SIG-M5 (cell line): ENCODE results near the gene TMIGD3.

Source experiments
- DNase-seq: peaks from one replicate; lab custom pipeline; 2025; lab: John Stamatoyannopoulos, UW

The TMIGD3 gene

DNA sequence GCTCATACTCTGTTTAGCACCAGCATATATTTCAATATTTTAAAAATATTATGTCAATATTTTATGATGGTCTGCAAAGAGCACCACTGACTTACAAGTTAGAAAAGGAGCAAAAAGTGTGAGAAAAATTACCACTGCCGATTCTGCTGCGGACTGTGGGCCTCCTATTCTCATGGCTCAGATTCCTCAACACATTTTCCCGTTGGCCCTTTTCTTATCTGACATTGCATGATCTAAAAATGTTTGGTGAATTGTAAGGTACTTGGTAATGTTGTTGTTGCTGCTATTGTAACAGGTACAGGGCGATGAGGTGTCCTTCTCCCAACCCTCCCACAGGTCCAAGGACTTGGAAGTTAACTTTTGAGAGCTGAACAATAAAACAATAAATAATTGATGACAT is 28.9 kb downstream of the TMIGD3 start:
- no peak for DNase-seq

DNA sequence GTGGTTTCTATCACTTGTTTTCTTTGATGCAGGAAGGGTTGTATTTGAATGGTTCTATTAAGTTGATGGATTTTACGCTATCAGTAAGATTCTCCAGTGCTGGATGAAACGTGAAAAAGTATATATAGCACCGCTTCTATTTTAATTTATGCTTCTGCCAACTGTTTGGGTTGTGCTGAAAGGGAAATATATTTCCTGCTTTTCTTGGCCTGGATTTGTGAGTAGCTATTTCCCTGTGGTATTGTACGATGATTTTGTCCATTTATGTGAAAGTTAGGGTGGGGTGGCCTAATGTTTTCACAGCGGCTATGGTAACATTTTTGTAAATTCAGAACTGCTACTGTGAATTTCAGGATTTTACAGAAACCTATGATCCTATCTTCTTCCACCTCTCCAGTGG is 29.3 kb downstream of the TMIGD3 start:
- DNase-seq = no peak

DNA sequence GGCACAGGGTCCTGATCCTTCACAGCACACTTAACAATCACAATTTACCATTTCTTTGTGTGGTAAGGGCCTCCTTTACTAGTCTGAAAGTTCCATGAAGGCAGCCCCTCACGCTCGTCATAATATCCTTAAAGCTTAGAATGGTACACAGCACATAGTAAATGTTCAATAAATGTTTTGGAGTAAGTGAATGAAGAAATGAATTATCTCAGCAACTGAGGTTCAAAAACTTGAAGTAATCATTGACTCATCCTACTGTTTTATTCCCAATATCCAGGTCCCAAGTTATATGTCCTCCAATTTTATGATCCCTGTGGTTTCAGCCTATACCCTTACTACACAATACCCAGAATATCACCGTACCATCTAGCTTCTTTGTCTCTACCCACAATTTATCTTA is 31.9 kb downstream of the TMIGD3 start:
- no peak for DNase-seq

GRCh38 chr1:111471012-111471411 is 32.4 kb downstream of the TMIGD3 start:
- peak; percentile 95 for DNase-seq

DNA sequence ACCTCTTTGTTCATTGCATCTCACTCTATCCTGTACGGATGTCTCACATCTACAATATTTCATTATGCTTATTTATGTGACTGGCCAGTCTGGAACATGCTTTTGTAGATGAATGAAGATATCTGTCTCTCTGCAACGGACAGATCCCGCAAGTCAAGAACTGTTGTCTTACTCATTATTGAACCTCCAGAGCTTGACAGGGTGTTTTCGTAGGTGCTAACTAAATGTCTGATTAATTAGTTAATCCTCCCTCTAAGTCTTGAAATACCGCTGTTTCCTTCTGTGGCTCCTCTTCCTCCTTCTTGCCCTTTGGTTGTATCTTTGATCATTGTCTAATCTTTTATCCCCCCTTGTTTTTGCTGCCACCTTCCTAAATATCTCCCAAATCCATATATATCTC is 32.8 kb downstream of the TMIGD3 start:
- no peak for DNase-seq

GRCh38 chr1:111469539-111469938 is 33.9 kb downstream of the TMIGD3 start:
- no peak for DNase-seq

- no peak for DNase-seq
Measured at GRCh38 chr1:111468717-111469100, 34.7 kb downstream of the TMIGD3 start.

DNA sequence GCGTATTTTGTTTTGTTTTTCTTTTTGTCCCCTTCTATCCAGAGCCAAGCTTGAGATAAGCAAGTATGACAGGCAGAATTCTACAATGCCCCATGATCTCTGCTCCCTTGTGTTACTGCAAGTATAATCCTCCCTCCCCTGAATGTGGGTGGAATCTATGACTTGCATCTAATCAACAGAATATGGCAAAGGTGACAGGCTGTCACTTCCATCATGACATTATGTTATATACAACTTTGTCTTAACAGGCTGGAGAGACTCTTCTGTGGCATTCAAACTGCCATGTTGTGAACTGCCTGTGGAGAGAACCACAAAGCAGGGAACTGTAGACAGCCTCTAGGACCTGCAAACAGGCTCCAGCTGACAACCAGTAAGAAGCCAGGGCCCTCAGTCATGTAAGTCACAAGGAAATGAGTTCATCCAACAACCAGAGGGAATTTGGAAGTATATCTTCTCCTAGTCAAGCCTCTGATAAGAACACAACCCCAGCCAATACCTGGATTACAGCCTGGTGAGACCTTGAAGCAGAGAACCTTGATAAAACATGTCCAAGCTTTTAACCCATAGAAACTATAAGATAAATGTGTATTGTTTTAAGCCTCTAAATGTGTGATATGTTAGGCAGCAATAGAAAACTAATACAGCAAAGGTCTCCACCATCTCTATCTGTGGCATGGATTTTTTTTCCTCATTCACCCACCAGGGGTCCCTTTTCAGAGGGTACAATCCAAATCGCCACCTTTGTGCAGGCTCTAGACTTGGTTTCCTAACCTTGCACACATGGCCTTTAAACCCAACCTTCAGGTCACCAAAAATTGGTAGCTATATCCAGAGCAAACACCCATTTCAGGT is 35.3 kb downstream of the TMIGD3 start:
- DNase-seq = no peak

GRCh38 chr1:111466480-111466879 is 37.0 kb downstream of the TMIGD3 start:
- DNase-seq = no peak

- DNase-seq = no peak
Measured at GRCh38 chr1:111465754-111466153, 37.7 kb downstream of the TMIGD3 start.

DNA sequence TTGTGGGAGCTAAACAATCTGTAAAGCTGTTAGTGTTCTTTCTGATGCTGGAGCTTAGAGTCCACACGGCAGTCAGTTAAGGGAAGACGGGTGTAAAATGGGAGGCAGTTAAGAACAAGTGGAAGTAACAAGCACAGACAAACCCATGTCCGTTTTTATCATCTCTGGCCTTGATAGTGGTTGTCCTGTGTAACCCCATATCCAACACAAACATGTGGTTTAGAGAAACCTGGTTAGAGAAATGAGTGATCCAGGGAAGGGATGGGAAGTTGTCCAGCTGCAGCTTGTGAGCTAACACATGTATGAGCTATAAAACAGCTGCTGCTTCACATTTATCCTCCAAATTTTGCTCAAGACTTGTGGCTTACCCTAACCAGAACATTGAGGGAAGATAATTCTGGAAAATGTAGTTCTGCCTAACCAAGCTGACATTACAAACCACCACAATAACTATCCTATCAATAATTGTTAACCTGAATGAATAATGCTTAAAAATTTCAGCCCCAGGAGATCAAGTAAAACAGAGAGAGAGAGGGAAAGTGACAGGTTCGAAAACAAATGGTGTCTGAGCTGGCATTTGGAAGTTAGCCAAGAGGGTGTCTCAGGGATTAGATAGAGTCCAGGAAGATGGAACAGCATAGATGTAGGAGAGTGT is 40.3 kb downstream of the TMIGD3 start:
- no peak for DNase-seq

- no peak for DNase-seq
Measured at GRCh38 chr1:111462370-111463028, 40.9 kb downstream of the TMIGD3 start.

- DNase-seq = no peak
Measured at GRCh38 chr1:111461765-111462164, 41.7 kb downstream of the TMIGD3 start.

DNA sequence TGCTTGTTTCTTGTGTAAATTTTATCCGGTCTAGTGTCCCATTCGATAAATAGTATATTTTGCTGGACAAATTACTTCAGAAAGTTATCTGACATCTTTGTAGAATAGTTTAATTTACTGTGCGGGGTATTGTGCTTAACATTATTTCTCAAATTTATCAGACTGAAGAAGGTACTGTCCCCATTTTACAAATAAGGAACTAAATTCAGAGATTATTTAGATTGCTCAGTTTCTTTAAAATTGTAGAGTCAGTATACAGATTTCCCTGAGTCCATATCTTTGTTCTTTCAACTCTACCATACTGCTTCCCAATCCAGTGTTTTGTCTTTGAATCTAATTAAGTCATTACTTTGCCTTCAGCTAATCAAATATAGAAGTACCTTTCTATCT is 47.8 kb downstream of the TMIGD3 start:
- no peak for DNase-seq

GRCh38 chr1:111454859-111455641 is 48.4 kb downstream of the TMIGD3 start:
- DNase-seq = no peak

- DNase-seq = no peak
Measured at GRCh38 chr1:111453706-111454105, 49.7 kb downstream of the TMIGD3 start.

- DNase-seq = no peak
Measured at GRCh38 chr1:111452581-111452980, 50.9 kb downstream of the TMIGD3 start.

DNA sequence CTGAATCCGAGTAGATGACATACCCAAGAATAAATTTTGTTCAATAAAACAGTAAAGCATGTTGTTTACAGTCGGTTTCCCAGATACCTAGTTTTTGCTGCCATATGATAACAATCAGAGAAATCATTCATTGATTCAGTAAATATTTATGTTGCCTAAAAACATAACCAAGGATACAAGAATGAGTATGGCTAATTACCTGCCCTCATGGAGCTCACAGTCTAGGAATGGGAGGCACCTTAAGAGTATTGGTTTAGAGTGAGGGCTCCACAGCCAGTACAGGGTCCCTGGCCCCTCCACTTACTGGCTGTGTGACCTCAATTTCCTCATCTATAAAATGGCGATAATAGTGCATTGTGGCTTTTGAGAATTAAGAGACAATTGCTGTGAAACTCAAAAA is 53.2 kb downstream of the TMIGD3 start:
- no peak for DNase-seq

GRCh38 chr1:111449703-111450017 is 53.8 kb downstream of the TMIGD3 start:
- DNase-seq = no peak

DNA sequence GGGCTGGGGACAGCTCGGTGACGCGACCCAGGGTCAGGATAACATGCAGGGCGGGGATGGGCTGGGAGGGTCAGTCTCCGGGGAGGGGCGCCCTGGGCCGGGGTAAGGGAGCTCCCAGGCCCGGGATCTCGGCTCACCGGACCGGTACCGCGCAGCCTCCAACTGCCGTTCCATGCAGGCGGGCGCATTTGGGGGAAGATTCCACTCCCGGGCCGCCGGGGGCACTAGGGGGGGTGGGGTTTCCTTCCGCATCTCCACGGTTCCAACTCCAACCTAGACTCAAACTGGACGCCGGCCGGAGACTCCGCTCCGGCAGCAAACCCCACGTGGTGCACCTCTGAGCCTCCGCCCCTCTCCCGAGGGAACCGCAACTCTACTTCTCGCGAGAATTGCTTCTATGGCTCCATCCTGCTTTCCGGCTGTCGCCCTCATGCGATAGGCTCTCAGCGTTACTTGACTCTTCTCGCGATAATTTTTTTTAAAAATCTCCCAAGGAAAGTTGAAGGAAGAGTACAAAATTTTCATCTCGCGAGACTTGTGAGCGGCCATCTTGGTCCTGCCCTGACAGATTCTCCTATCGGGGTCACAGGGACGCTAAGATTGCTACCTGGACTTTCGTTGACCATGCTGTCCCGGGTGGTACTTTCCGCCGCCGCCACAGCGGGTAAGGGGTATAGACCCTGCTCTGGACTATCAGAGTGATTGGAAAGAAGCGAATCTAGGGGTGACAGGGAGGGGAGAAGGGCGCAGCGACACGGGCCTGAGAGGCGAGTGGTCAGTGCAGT is 54.3 kb downstream of the TMIGD3 start, which contains the start of the genes ATP5PB and WDR77:
TSS of gene ATP5PB (plus strand) at position 547 of the 785 bp plus-strand sequence. CDS start at position 625, 78 bp downstream.
TSS of gene WDR77 (minus strand) at position 339 of the 785 bp plus-strand sequence. CDS start at position 252, 87 bp downstream.
- DNase-seq = peak; percentile 87

DNA sequence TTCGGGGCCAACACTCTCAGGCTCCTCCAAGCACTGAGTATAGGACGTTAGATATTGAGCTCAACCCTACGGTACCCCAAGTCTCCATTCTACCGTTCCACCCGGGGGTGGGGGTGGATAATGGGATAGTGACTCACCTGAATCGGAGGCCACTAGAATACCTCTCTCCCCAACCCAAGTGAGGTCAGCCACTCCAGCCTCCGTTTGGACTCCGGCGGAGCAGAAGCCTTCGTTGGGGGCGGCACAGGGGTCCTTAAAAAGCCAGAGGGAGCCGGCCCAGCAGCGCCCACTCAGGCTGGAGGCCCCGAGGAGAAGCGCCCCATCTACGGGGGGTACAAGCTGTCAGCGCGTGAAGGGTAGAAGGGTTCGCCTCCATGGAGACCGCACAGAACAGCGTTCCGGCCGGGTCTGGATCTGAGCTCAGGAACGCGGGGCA is 54.9 kb downstream of the TMIGD3 start:
- no peak for DNase-seq
